ENCODE measurements around the gene CTIF. TPM values are rescaled to one million over a fixed set of nuclear protein-coding genes. Genes with fewer than 3 reads are reported as not detected.
A peak's percentile ranks its signal among the peaks of the same experiment; 100 is the strongest.

Gene CTIF
- total and polyA plus RNA-seq, 11 donors, result 21.2 to 93.0 (median 68.0) TPM

- peaks cover 0 to 4% (median 0%) of the 10 kb centered on the region in 12 donors for H3K9me3 ChIP-seq
- H3K4me1 ChIP-seq, result peaks cover 0 to 10% (median 3%) of the 10 kb centered on the region in 12 donors
- DNase-seq (no peak), ATAC-seq (no peak)
- no peak overlapping the region for H3K4me3 ChIP-seq
- peaks cover 0 to 4% (median 0%) of the 10 kb centered on the region in 9 donors for H3K36me3 ChIP-seq
- no peak overlapping the region for H3K27ac ChIP-seq
- H3K27me3 ChIP-seq, result no peaks in the 10 kb centered on the region
- intact Hi-C loops (cut with DNase I), result no loop called here
- TF ChIP-seq CTCF (IDR thresholded peaks at IDR 0.05) (no peak), POLR2A (IDR thresholded peaks at IDR 0.05) (no peak)
- 95 to 100% (median 96%) methylated on average over 1 of the region's 1 CpG for WGBS, 4 donors
These were observed 104.4 kb downstream of the CTIF start for GRCh38 chr18:48643262-48643661.

- 96 to 99% (median 96%) methylated on average over 5 of the region's 5 CpGs for WGBS, 4 donors
- TF ChIP-seq POLR2A (IDR thresholded peaks at IDR 0.05), result no peak
- no peak for TF ChIP-seq CTCF (IDR thresholded peaks at IDR 0.05)
- H3K27me3 ChIP-seq, result no peaks in the 10 kb centered on the region
- intact Hi-C loops (cut with DNase I), result no loop called here
- ATAC-seq, result no peak
- peaks cover 0 to 10% (median 3%) of the 10 kb centered on the region in 12 donors for H3K4me1 ChIP-seq
- no peak for DNase-seq
- H3K4me3 ChIP-seq, result no peak overlapping the region
- H3K27ac ChIP-seq, result no peak overlapping the region
- no peaks in the 10 kb centered on the region for H3K36me3 ChIP-seq
- peaks cover 0 to 4% (median 0%) of the 10 kb centered on the region in 12 donors for H3K9me3 ChIP-seq
These were observed 105.2 kb downstream of the CTIF start for GRCh38 chr18:48644029-48644428.

- ATAC-seq (peak in 1 of 4 donors; percentile 17), DNase-seq (no peak)
- WGBS, 4 donors, result 88 to 91% (median 89%) methylated on average over 10 of the region's 10 CpGs
- H3K27ac ChIP-seq, result no peak overlapping the region
- peaks cover 0 to 4% (median 0%) of the 10 kb centered on the region in 12 donors for H3K9me3 ChIP-seq
- no peak overlapping the region for H3K4me3 ChIP-seq
- no peaks in the 10 kb centered on the region for H3K36me3 ChIP-seq
- no peaks in the 10 kb centered on the region for H3K4me1 ChIP-seq
- no peaks in the 10 kb centered on the region for H3K27me3 ChIP-seq
- TF ChIP-seq POLR2A (IDR thresholded peaks at IDR 0.05) (no peak), CTCF (IDR thresholded peaks at IDR 0.05) (no peak)
- intact Hi-C loops (cut with DNase I), result loop anchor here in 1 of 10 donors (5.0 kb wide), 1 partner anchor 153 kb away; no protein-coding TSS in a partner anchor
These were observed 106.7 kb downstream of the CTIF start for GRCh38 chr18:48645427-48646002.

- DNase-seq (no peak), ATAC-seq (no peak)
- H3K36me3 ChIP-seq, result no peaks in the 10 kb centered on the region
- peaks cover 0 to 4% (median 0%) of the 10 kb centered on the region in 12 donors for H3K9me3 ChIP-seq
- no peaks in the 10 kb centered on the region for H3K4me1 ChIP-seq
- WGBS, 4 donors, result 62 to 79% (median 75%) methylated on average over 2 of the region's 2 CpGs
- intact Hi-C loops (cut with DNase I), result loop anchor here in 1 of 10 donors (5.0 kb wide), 1 partner anchor 155 kb away; no protein-coding TSS in a partner anchor
- no peaks in the 10 kb centered on the region for H3K27me3 ChIP-seq
- TF ChIP-seq CTCF (IDR thresholded peaks at IDR 0.05) (no peak), POLR2A (IDR thresholded peaks at IDR 0.05) (no peak)
- no peak overlapping the region for H3K4me3 ChIP-seq
- H3K27ac ChIP-seq, result no peak overlapping the region
These were observed 108.1 kb downstream of the CTIF start for GRCh38 chr18:48646976-48647375.

Data from heart left ventricle (tissue), 16 donors.